Neuron (in vitro differentiated cells): Measurements from ENCODE around the gene KSR2.
"Not testable (repeated sequence)": the region's sequence is repeated elsewhere in the genome, so short reads cannot be mapped to it uniquely, and the experiment has no call there.

Experiments
- H2AFZ ChIP-seq: one replicate; pipeline ENCODE4 v1.6.1; 2013; ENCODE audit warnings: low read depth, mild to moderate bottlenecking, inconsistent platforms, low read length, moderate library complexity
- H3K27me3 ChIP-seq: one replicate; pipeline ENCODE4 v1.6.1; 2013; ENCODE audit warnings: low read length; ENCODE audit not compliant: insufficient read depth
- H3K36me3 ChIP-seq: one replicate; pipeline ENCODE4 v1.6.1; 2013; ENCODE audit warnings: low read length; ENCODE audit not compliant: insufficient read depth
- H3K4me1 ChIP-seq: one replicate; pipeline ENCODE4 v1.6.1; 2013; ENCODE audit warnings: low read length; ENCODE audit not compliant: insufficient read depth
- H3K4me3 ChIP-seq: 2 replicates; pipeline ENCODE4 v1.5.1; 2013; ENCODE audit warnings: mild to moderate bottlenecking, low read length, moderate library complexity
- H3K9me3 ChIP-seq: one replicate; pipeline ENCODE4 v1.6.1; 2013; ENCODE audit warnings: low read length

The KSR2 gene

GRCh38 chr12:117732761-117733548 is 235.8 kb downstream of the KSR2 start:
- peaks cover 2% of the 10 kb centered on the region for H3K27me3 ChIP-seq
- no peaks in the 10 kb centered on the region for H3K4me1 ChIP-seq
- H3K4me3 ChIP-seq, result no peak overlapping the region
- H3K9me3 ChIP-seq, result no peaks in the 10 kb centered on the region
- no peaks in the 10 kb centered on the region for H3K36me3 ChIP-seq
- H2AFZ ChIP-seq, result no peak overlapping the region

- not testable (repeated sequence) for H3K4me1 ChIP-seq, H3K36me3 ChIP-seq, H3K27me3 ChIP-seq, H3K9me3 ChIP-seq, H3K4me3 ChIP-seq, H2AFZ ChIP-seq
These were observed 237.7 kb downstream of the KSR2 start for GRCh38 chr12:117731131-117731530.

- no peaks in the 10 kb centered on the region for H3K27me3 ChIP-seq
- no peak overlapping the region for H2AFZ ChIP-seq
- no peaks in the 10 kb centered on the region for H3K36me3 ChIP-seq
- H3K4me3 ChIP-seq, result no peak overlapping the region
- H3K4me1 ChIP-seq, result no peaks in the 10 kb centered on the region
- no peaks in the 10 kb centered on the region for H3K9me3 ChIP-seq
These were observed 241.5 kb downstream of the KSR2 start for GRCh38 chr12:117727301-117727700.

GRCh38 chr12:117724543-117724942 is 244.2 kb downstream of the KSR2 start:
- H3K27me3 ChIP-seq, result no peaks in the 10 kb centered on the region
- H3K4me3 ChIP-seq, result no peak overlapping the region

GRCh38 chr12:117718559-117718958 is 250.2 kb downstream of the KSR2 start:
- H3K27me3 ChIP-seq, result no peaks in the 10 kb centered on the region
- H2AFZ ChIP-seq, result no peak overlapping the region
- H3K36me3 ChIP-seq, result no peaks in the 10 kb centered on the region
- H3K9me3 ChIP-seq, result no peaks in the 10 kb centered on the region
- no peaks in the 10 kb centered on the region for H3K4me1 ChIP-seq
- no peak overlapping the region for H3K4me3 ChIP-seq

More at GRCh38 chr12:117724543-117724942, 244.2 kb downstream of the KSR2 start:
- H3K9me3 ChIP-seq, result no peaks in the 10 kb centered on the region
- H3K4me1 ChIP-seq, result no peaks in the 10 kb centered on the region
- no peak overlapping the region for H2AFZ ChIP-seq
- H3K36me3 ChIP-seq, result no peaks in the 10 kb centered on the region

GRCh38 chr12:117718141-117718540 is 250.6 kb downstream of the KSR2 start:
- Histone ChIP-seq H2AFZ (no peak overlapping the region), H3K9me3 (no peaks in the 10 kb centered on the region), H3K4me3 (no peak overlapping the region), H3K27me3 (no peaks in the 10 kb centered on the region), H3K36me3 (no peaks in the 10 kb centered on the region), H3K4me1 (no peaks in the 10 kb centered on the region)

GRCh38 chr12:117714203-117714602 is 254.6 kb downstream of the KSR2 start:
- no peak overlapping the region for H3K4me3 ChIP-seq
- H2AFZ ChIP-seq, result no peak overlapping the region
- H3K36me3 ChIP-seq, result no peaks in the 10 kb centered on the region
- no peaks in the 10 kb centered on the region for H3K4me1 ChIP-seq
- H3K27me3 ChIP-seq, result no peaks in the 10 kb centered on the region
- no peaks in the 10 kb centered on the region for H3K9me3 ChIP-seq

- Histone ChIP-seq H3K4me3 (no peak overlapping the region), H3K4me1 (no peaks in the 10 kb centered on the region), H2AFZ (no peak overlapping the region), H3K27me3 (no peaks in the 10 kb centered on the region), H3K9me3 (no peaks in the 10 kb centered on the region), H3K36me3 (no peaks in the 10 kb centered on the region)
These were observed 258.7 kb downstream of the KSR2 start for GRCh38 chr12:117710121-117710520.

- Histone ChIP-seq H3K4me1 (no peaks in the 10 kb centered on the region), H3K9me3 (no peaks in the 10 kb centered on the region), H3K36me3 (no peaks in the 10 kb centered on the region), H2AFZ (no peak overlapping the region), H3K27me3 (no peaks in the 10 kb centered on the region), H3K4me3 (no peak overlapping the region)
These were observed 260.9 kb downstream of the KSR2 start for GRCh38 chr12:117707861-117708260.

- Histone ChIP-seq H3K27me3 (no peaks in the 10 kb centered on the region), H3K4me1 (no peaks in the 10 kb centered on the region), H3K9me3 (no peaks in the 10 kb centered on the region), H3K36me3 (no peaks in the 10 kb centered on the region), H3K4me3 (no peak overlapping the region), H2AFZ (no peak overlapping the region)
These were observed 265.2 kb downstream of the KSR2 start for GRCh38 chr12:117703584-117703983.

- Histone ChIP-seq H2AFZ (no peak overlapping the region), H3K9me3 (no peaks in the 10 kb centered on the region), H3K36me3 (no peaks in the 10 kb centered on the region), H3K4me3 (no peak overlapping the region), H3K27me3 (no peaks in the 10 kb centered on the region), H3K4me1 (no peaks in the 10 kb centered on the region)
These were observed 266.0 kb downstream of the KSR2 start for GRCh38 chr12:117702741-117703140.

- no peaks in the 10 kb centered on the region for H3K4me1 ChIP-seq
- H3K4me3 ChIP-seq, result no peak overlapping the region
These were observed 269.2 kb downstream of the KSR2 start for GRCh38 chr12:117699575-117699974.

GRCh38 chr12:117699118-117699517 is 269.7 kb downstream of the KSR2 start:
- Histone ChIP-seq H3K27me3 (peaks cover 2% of the 10 kb centered on the region), H3K9me3 (no peaks in the 10 kb centered on the region), H3K4me3 (no peak overlapping the region), H2AFZ (no peak overlapping the region), H3K36me3 (no peaks in the 10 kb centered on the region), H3K4me1 (no peaks in the 10 kb centered on the region)

More at GRCh38 chr12:117699575-117699974, 269.2 kb downstream of the KSR2 start:
- H3K36me3 ChIP-seq, result no peaks in the 10 kb centered on the region
- no peak overlapping the region for H2AFZ ChIP-seq
- peaks cover 2% of the 10 kb centered on the region for H3K27me3 ChIP-seq
- H3K9me3 ChIP-seq, result no peaks in the 10 kb centered on the region

- Histone ChIP-seq H3K4me3 (no peak overlapping the region), H2AFZ (no peak overlapping the region), H3K27me3 (peaks cover 2% of the 10 kb centered on the region), H3K4me1 (no peaks in the 10 kb centered on the region), H3K9me3 (no peaks in the 10 kb centered on the region), H3K36me3 (no peaks in the 10 kb centered on the region)
These were observed 272.8 kb downstream of the KSR2 start for GRCh38 chr12:117695956-117696355.
